GM18498 (cell line): ENCODE results near the gene PPP2R5C.

Experiments used
- ATAC-seq: cut with Tn5 transposase; IDR thresholded peaks from one replicate; pipeline ENCODE4 v1.9.1; 2021; ENCODE audit warnings: mild to moderate bottlenecking, moderate library complexity; ENCODE audit not compliant: unreplicated experiment

Gene PPP2R5C

DNA sequence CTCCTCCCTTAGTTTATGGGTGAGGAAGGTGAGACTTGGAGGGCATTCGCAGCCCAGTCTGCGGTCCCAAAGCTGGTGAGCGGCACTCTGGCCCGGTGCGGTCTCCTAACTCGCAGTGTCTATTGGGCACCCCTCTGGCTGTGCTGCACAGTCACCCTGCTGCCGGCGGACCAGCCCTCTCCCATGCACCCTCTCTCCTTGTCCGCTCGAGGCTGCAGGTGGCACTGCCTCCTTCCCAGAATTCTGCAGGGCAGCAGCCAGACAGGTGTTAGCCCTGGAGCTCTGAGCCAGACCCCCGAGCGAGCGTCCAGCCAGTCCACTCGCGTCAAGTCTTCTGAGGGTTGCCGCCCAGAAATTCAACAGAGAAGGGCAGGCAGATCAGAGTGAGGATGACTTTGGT, 146.1 kb downstream of the PPP2R5C start:
- no peak for ATAC-seq

- no peak for ATAC-seq
Measured at GRCh38 chr14:101908795-101909194, 147.3 kb downstream of the PPP2R5C start.

DNA sequence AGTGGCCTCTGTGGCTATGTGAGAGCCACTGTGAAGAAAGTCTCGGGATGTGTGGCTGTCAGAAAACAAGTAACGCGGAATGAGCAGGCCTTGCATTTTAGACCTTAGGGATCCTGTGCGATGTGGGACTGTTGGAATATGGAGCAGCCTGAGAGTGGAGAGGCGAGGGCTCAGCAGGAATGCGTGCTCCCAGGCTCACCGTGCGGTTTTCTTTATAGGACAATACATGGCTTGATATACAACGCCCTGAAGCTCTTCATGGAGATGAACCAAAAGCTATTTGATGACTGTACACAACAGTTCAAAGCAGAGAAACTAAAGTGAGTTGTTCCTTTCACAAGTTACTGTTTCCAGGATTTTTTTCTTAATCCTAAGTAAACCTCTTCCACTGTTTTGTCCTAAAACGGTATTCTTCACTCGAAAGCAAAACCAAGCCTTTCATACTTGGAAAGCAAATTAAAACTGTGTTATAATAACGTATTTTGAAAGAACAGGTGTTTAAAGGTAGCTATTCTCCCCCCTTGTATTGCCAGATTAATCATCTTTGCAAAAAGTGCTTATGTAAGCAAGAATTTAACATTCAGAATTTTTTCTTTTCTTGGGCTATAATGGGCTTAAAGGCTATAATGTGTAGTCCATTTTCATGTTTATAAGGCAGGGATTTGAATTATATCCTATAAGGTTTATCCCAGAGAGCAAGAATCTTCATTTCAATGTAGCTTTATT, 148.0 kb downstream of the PPP2R5C start:
- no peak for ATAC-seq

DNA sequence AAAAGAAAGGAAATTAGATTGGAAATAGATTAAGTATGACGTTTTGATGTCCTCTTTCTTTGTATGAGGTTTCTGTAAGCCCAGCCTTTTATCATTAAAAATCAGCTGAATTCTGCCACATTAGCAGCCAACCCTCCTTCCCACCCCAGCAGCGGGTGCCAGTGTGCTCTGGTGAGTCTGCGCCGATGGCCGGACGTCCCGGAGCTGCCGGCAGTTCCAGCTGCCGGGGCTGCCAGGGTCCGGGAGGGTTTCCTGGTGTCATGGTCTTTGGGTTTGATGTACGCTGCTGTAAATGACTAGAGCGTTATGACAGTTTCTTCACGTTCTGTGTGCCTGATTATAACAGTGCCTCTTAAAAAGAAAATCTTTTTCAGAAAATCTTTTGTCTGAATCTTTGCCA, 151.3 kb downstream of the PPP2R5C start:
- ATAC-seq = no peak

DNA sequence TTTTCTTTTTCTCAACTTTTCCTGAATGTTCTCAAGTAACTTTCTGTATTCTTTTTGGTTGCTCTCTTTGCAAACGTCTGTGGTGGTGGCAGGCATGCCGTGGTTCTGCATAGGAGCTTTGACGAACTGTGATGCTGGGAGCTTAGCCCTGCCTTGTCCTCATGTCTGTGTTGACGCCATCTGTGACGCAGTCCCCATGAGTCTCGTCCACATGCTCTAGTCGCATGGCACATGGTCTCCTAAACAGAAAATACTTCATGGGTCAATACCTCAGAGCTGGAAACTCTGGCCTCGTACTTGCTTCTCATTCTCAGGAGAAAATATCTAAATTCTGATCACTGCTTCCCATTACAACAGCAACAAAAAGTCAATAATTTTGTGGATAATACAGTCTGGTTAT, 152.6 kb downstream of the PPP2R5C start:
- ATAC-seq = no peak

GRCh38 chr14:101915871-101916815, 154.6 kb downstream of the PPP2R5C start:
- ATAC-seq = no peak

- no peak for ATAC-seq
Measured at GRCh38 chr14:101916816-101917412, 155.4 kb downstream of the PPP2R5C start.

DNA sequence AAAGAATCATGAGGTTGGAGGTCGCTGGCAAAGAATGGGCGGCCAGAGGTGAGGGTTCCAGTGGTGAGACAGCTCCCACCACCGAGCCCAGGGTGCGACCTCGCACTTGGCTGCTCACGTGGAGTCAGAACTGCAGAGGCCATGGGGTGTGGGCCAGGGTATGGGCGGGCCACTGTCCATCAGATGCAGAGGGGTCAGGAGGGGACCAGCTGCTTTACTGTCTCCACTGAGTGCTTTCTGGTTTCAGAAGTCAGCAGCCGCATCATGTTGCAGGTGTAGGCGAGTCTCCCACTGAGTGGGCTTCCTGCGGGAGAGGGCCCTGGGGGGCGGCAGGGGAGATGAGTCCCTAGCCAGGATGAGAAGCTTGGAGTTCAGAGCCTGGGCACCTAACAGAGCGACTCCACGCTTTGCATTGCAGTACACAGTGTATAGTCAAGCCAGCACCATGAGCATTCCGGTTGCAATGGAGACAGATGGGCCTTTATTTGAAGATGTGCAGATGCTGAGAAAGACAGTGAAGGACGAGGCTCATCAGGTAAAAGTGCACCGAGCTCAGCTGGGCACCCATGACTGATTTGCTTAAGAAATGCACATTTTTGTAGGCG, 156.0 kb downstream of the PPP2R5C start:
- ATAC-seq = no peak

GRCh38 chr14:101918065-101918989, 156.8 kb downstream of the PPP2R5C start:
- ATAC-seq = no peak

DNA sequence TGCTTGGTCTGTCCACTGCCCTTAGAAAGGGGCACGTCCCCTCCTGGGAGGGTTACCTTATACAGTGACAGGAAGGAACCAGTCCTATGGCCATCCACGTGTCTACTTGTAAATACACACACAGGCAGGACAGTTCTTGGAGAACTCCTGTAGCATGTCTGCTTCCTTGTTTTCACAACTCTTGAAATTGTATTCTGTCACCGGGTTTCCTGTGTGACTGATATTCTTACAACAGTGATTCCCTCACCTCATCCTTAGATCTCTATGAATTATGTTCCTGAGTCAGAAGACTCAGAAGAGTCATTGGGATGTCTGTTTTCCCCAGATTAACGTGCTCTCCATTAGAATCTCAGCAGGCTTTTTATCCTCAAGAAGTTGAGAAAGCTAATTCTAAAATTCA, 158.8 kb downstream of the PPP2R5C start:
- ATAC-seq = no peak

DNA sequence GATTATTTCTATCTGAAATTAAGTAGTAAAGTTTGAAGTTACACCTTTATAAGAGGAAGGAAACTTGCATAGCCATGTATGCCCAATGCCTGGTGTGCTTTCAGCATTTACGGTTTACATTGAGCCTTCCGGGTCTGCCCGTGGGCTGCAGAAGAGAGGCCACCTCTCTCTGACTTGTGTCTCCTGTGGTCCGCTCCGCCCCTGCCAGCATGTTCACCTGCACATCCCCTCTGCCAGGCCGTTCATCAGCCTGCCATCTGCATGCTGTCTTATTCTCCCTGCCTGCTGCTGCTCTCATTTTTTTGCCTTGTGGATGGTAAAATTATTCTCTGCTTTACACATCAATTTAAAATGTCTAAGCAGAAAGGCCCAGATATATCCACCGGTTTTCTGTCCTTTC, 161.4 kb downstream of the PPP2R5C start:
- no peak for ATAC-seq

DNA sequence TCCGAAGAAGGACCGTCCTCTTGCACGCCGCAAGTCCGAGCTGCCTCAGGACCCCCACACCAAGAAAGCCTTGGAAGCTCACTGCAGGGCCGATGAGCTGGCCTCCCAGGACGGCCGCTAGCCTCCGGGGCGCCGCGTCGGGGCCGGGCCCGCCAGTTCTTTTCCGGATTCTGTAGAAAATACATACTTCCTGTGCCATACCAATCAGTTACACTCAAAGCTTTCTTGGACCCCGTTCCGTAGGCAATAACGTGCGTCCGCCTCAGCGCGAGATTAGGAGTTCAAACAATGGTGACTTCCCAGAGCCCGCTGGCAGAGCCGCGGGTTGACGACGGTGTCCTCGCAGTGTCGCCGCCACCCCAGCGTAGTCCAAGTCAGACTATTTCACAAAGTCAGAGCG, 163.6 kb downstream of the PPP2R5C start:
- ATAC-seq = no peak

DNA sequence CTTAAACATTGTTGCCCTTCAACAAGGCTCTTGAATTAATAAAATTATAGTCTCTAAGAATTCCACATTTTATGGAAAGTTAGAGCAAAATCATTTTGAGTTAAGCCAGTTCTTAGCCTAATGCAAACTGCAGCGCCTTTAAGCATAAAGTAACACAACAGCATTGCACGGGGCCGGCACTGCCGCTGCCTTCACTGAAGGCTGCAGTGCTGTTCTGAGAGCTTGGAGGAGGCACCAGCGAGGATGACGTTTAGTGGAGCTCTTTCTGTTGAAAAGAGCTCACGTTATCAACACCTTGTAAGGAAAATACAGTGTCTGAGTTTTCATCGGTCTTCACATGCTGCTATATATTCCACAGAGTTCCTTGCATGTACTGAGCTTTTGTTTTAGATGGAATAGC, 164.6 kb downstream of the PPP2R5C start:
- no peak for ATAC-seq

DNA sequence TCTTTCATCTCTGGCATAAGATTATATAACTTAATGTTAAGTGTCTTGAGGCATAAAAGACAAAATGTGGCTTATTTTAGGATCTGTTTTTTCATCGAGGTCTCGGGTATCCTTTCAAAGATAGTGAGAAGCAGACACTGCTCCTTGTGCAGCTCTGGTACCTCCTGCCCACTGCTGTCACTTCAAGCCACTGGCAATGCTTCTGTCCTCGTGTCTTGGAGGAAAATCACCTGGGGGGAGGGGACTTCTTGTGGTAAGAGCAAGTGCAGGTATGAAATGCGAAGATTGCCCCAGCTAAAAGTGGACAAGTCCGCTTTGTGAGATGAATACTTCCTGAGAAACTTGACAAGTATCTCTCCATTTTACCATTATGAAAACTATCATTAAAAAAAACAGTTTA, 165.1 kb downstream of the PPP2R5C start:
- no peak for ATAC-seq

GRCh38 chr14:101927859-101928258, 166.3 kb downstream of the PPP2R5C start:
- ATAC-seq = no peak

GRCh38 chr14:101928415-101928841, 166.9 kb downstream of the PPP2R5C start:
- ATAC-seq = no peak

GRCh38 chr14:101929096-101929495, 167.6 kb downstream of the PPP2R5C start:
- no peak for ATAC-seq

- ATAC-seq = no peak
Measured at GRCh38 chr14:101929946-101930345, 168.4 kb downstream of the PPP2R5C start.

DNA sequence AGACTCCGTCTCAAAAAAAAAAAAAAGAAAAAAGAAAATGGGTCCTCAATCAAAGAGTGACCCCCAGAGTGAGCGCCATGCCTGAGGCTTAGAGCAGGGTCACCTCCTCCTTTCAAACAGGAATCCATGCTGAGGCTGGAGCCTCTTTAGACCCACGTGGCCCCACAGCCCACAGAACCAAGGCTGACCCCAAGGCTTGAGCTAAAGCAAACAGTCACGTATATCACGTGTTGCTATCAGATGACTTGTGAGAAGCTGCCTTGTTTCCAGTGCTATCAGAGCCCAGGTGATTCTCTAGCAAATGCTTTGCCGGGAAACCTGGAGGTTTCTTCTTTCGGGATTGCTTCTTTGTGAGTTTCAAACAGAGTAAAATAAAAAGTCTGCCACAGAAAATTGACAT, 171.2 kb downstream of the PPP2R5C start:
- ATAC-seq = no peak

- no peak for ATAC-seq
Measured at GRCh38 chr14:101933209-101933608, 171.7 kb downstream of the PPP2R5C start.
